ENCODE measurements around the gene CA10.

CA10 gene

DNA sequence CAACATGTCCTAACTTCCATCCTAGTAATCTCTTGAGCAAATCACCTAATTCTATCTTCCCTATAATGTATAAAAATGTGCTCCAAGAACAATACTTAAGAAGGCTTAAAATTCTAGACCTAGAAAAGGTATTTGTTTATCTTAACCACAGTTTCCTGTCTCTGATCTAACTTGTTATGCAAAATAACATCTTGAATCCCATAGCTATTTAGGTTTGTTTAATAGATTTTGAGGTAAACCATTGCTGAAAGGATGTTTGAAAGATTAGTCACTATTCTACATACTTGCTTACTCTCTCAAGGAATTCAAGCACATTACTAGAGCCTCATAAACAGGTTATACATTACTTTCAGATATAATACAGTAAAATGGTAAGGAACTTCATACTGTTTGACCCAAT lies 13.0 kb downstream of the CA10 start:
- no peak for DNase-seq

DNA sequence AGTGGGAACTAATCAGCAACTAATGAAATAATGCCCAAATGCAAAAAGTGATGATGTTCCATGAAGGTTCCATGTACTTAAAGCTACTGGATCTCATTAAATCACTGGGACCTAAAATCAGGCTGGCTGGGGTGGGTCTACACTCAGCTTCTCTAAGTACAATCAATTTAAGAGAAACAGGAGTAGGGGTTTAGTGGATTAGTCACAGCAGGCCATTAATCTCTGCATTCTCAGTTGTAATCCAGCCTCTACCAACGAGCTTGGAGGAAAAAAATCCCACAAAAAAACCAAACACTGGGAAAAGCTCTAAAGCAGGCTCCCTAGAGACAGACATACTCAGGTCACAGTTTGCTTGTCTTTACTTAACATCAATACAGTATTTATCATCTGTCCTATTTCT lies 15.0 kb downstream of the CA10 start:
- no peak for DNase-seq

DNA sequence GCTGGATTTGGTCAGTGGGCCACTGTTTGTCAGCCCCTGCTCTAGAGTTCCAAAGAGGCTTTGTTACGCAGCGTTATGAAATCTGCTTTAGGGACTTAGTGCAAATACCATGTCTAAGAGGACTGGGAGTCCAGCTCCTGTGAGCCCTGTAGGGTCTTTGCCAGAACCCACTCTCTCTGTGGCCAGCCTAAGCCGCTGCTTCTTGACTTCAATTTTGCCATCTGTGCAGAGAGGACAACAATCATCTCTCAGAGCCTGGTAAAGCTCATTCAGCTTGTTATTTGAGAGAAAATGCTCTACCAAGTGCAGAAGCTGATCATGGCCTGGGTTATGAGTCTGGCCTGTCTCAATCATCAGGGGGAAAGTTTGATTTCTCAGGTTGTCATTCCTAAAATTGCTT lies 17.9 kb downstream of the CA10 start:
- no peak for DNase-seq

DNA sequence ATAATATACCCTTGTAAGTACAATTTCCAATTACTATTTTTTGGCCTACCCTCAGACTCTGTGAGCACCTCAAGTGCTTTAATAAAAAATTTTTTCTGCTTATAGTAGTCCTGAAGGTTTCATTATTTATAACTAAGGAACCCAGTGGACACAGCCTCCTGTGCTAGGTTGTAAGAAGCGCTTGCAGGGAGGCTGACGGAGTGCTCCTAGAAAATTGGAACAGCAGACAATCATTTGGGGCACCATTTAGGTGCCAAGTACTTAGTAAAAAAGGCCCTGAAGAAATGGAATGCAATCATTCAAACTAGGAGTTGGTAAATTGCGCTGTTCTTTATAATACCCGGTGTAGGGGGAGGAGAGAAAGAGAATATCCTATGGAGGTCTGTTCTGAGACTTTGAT lies 19.8 kb downstream of the CA10 start:
- no peak for DNase-seq

DNA sequence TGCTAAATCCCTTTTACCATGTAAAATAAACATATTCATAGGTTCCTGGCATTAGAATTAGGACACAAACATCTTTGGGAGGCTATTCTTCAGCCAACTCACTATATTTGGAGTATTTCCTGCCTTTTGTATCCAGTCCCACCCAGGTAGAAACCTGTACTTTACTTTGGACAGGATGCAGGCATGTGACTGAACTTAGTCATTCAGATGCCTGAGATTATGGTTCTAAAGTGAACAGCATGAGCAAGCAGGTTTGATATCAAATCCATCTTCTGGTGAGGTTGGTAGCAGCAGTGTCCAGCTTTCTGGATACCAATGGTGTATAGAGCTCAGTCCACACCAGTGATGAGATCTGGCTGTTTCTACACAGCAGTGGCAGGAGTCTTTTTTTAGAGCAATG lies 20.2 kb downstream of the CA10 start:
- no peak for DNase-seq

DNA sequence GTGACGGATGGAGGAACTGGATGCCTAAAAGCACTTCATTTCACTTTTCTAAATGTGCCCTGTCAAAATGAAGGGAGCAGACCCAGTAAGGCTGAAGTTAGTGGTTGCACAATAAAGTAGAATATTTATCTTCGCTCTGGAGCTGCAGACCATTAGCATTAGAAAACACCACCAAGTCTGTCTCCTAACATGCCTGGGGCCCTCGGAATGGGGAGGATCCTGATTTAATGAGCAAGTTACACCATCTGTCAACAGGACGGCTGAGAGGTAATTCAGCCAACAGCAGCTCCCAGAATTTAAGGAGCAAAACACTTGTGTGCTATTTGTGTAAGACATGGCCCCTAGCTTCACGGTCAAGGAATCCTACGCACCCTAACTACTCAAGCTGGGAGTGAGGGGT lies 22.3 kb downstream of the CA10 start:
- DNase-seq, result no peak

DNA sequence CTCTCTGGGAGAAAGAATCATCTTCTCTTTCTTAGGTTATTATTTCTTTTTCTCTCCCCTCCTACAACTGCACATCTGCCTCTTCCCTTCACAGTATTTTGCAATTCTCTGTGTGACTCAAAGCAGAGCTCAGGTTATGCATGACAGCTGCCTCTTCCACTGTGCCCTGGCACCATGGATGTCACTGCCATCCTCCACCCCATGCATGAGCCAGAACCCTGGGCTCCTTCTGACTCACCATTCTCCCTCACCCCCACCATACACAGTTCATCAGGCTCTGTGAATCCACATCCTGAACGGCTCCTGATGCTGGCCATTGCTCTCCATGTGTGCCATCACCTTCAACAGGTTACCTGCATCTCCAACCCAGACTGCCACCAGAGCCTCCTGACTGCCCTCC lies 23.9 kb downstream of the CA10 start:
- no peak for DNase-seq

DNA sequence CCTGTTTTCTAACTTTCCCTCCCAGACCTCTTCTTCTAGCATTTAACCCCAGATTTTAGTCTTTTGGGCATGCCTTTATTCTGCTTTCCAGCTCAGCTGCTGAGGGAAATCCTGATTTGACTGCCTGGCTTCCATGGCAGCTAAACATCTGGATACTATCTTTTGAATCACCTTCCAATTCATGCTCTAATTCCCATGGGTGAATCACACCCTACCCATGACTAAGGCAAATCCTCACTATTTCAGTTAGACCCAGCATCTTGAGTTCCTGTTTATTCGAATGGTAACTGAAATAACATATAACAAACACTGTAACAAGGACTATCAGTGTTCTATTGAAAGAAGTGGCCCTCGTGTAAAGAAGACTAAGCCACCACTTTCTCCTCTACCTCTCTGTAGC lies 29.8 kb downstream of the CA10 start:
- DNase-seq, result no peak

DNA sequence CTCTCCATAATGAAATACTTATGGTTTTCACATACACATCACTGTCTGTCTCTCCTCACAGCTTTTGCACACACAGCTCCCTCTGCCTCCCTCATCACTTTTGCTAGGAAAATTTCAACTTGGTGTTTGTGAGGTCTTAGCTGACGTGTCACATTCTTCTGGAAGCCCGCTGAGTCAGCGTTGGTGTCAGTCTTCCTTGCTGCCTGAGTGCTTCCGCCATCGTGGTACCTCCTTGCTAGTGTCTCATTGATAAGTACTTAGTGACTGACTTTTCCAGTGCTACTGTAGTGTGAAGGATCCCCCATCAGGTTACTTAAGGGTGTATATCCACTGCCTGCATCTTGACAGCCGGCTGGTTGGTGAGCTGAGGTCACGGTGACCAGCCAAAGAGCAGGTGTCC lies 33.5 kb downstream of the CA10 start:
- no peak for DNase-seq

DNA sequence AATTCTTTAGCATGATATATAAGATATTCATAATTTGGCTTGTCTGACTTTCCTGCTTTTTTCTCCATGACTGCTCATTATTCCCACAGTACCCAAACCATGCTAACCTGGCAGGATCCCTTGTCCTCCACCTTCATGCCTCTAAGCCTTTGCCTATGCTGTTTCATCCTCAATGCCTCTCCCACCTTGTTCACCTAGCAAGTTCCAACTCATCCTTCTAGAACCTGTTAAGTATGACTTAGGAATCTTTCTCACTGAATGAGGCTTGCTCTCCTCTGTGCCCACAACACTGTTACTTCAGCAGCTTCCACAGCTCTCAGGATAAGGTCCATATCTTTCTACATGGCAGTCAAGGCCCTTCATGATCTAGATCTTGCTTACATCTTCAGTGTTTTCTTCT lies 34.0 kb downstream of the CA10 start:
- no peak for DNase-seq

DNA sequence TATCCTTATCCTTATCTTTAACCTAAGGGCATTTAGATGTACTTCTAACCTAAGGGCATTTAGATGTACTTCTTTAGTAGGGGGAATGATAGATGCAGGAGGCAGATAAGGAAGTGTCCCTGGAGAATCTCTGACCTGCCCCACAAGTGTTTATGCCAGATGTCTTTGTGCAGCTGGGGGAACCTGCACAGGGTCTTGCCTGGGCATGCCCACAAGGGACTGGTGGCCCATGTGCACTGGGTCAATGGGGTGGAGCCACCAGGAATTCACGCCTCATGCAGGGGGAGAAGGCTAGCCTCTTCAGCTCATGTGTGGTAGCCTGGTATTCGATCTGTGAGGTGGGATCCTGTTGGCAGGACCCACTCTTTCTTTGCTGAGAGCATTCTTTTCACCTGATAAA lies 38.0 kb downstream of the CA10 start:
- no peak for DNase-seq

DNA sequence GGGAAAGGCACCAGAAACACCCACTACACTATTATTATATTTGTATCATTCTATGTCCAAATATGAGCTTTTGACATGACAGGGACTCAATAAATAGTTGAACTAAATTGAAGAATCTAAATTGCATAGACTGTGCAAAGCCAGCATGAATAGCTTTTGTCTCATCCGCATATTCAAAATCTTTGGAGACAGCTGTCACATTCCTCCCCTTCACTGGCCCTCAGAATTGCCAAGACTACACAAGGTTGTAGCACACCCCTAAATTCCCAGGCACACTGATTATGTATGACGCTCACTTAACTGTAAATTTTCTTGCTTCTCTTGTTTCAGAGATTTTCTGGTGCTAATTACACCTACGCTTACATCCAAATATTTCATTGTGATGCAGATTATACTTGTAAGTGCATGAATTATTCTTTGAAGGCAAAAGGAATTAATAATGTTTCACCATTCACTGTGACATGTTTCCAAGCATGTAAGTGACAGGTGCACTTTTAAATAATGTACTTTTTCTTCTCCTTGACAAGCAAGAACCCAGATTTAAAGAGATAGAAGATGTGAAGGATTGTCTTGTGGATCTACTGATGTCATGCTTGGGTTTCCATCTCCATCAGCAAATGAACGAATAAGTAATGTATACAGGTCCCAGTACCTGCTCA lies 47.5 kb downstream of the CA10 start:
- no peak for DNase-seq

DNA sequence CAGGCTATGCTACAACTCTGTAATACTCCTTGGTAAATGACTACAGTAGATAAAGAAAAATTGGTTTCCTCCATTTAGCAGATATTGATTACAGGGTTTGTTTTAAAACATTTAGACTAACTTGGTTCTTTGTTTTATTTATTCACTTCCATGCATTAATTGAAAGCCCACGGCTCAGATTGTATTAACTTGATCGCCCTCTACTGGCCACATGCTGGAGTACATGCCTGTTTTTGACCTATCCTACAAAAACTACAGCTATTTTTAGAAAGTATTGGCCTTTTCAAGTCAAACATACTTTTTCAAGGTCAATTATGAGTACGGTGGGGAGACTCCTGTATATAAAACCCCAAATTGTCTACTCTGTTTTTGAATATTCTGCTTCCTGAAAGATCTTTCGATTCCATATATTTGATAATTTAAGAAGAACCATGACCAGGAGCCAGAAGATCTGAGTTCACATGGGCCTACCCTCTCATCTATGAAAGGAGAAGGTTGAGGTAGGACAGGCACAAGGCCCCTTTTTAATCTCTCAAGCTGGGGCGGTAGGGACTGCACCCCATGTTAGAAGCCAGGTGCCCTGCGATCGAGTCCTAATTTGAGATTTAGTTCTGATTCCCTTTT lies 51.8 kb downstream of the CA10 start:
- DNase-seq, result peak in 1 of 2 donors; percentile 34

DNA sequence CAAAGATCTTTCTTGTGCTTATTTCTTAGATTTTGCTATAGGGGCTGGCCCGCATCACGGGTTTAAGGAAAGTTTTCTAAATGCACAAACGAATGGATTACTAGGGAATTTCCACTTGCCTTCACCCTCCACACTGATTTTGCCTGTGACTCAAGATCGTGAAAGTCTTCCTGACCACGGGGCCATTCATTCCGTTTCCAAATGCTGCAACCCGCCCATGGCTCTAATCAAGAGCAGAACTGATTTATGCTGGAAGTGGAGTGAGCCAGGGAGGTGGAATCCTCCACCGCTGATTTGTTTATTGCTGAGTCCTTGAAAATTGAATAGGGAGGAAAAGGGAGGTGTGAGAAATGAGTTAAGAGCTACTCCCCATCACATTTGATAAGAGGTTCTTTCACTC lies 52.4 kb downstream of the CA10 start:
- DNase-seq, result no peak

DNA sequence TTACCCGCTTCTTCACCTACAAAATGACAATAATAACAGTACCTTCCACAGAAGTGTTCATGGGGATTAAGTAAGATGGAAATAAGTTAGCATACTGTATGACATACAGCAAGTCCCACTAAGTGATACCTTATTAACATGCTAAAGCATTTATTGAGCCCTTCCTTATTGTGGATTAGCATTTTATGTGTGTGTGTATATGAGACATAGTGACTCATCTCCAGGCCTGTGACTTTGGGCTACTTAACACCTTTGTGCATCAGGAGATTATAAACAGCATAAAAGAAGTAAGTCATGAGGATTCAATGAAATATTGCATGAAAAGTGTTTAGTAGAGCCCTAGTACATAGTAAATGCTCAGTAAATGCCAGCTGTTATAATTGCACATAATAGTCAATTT lies 52.9 kb downstream of the CA10 start:
- no peak for DNase-seq

DNA sequence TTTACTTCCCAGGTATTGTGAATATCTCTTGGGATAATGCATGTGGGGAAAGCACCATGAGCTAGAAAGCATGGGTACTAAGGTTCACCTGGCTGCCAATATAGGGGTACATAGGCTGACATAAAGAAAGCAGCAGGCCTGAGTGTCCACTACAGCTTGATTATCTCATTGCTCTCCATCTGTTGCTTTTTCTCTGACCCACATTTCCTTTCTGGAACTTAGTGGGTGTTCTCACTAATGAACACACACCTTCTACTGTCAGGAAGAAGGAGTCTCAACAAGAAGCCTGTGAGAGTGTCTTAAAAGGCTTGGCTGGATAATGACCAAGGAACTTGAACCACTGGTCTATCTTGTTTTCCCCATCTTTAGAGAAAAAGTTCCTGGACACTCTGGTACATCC lies 62.5 kb downstream of the CA10 start:
- DNase-seq, result no peak

DNA sequence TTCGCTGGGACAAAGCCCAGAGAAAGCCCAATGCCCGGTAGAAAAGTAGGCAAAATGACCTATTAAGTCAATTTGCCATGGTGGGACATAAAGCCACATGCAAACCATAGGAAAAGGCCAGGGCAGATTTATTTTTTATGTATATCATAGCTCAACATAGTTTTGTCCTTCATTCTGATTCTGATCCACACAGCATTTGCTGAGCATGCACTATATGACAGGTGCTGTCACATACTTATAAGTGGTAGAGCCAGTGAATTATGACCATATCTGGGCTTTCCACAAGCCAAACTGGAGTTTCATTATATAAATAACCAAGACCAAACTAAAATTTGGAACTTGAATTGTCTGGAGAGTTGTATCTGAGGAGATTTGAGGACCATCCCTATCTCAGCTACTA lies 74.3 kb downstream of the CA10 start:
- DNase-seq, result no peak

DNA sequence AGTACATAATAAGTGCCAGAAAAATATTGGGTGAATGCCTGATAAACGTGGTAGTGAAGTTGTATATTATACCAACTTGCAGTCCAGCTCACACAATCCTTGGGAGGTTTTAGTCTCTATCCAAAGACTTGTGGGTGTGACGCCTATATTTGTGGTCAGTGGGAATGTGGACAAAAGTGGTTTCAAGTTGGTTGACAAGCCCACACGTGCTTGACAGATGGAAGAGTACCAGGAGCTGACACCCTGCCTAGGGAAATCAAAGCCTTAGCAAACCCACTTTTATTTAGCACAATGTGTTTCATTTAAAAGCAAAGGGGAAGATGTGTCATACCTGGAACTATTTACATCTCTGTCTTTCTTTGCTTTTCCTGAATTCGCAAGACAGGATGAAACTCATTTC lies 79.0 kb downstream of the CA10 start:
- DNase-seq, result no peak

DNA sequence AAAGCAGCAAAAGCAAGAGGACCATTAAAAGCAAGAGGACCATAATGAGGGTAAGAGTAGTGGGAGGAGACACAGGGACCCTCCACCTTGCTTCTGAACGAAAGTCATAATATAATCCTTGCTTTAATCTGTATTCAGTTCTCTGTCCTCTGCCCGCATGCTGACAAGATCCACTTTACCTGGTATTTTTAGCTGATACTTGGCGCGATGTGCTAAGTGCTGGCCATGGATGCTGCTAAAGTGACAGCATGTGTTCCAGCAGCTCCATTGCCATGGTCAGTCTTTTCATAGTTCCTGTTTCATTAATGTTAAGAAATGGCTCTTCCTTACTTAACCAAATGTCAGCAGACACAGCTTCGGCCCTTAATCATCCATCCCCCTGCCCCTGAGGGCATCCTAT lies 86.8 kb downstream of the CA10 start:
- no peak for DNase-seq

DNA sequence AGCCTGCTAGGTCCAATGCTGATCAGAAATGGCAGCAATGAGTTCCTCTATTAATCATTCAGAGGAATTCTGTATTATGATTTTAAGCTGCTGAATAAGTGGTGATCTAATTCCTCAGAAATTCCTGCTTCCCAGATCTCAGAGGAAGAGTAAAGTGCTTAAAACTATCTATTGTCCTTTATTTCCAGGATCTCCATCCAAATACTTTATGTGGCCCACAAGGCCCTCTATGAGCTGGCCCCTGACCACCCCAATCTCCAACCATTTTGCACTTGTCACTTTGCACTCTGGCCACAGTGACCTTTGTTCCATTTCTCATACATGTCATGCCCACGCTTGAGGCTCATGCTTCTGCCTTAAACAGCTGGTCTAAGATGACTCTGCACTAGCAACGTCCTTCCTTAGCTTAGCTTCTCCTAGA lies 93.7 kb downstream of the CA10 start:
- DNase-seq, result no peak

DNA sequence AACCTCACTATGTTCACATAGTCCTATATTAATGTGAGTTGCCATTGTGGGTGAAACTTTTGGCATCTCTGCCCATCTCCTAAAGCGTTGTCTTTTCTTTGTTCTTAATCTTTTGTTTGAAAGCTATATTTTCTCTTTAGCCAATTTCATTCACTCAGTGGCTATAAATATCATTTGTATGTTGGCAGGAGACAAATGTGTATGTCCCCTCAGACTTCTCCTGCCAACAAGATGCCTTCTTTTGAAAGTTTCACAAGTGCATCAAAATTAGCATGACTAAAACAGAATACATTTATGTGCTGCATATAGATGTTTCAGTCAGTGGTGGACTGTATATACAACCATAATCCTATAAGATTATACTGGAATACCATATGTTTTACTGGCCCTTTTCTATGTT lies 109.0 kb downstream of the CA10 start:
- DNase-seq, result no peak

DNA sequence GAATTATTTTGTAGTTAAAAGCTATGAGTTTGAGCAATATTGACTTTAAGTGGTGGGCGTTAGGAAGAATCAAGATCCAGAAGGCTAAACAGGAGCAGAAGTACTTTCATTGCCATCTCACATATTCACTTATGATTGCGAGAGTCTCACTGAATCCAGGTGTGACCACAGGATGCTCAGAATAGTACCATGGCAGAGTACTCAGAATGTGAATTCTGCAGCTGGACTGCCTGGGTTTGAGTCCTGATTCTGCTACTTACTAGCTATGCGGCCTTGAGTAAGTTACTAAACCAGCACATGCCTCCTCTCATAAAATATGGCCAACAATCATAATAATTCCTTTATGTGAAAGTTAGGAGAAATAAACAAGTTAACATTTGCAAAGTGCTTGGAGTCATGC lies 109.5 kb downstream of the CA10 start:
- DNase-seq, result no peak

DNA sequence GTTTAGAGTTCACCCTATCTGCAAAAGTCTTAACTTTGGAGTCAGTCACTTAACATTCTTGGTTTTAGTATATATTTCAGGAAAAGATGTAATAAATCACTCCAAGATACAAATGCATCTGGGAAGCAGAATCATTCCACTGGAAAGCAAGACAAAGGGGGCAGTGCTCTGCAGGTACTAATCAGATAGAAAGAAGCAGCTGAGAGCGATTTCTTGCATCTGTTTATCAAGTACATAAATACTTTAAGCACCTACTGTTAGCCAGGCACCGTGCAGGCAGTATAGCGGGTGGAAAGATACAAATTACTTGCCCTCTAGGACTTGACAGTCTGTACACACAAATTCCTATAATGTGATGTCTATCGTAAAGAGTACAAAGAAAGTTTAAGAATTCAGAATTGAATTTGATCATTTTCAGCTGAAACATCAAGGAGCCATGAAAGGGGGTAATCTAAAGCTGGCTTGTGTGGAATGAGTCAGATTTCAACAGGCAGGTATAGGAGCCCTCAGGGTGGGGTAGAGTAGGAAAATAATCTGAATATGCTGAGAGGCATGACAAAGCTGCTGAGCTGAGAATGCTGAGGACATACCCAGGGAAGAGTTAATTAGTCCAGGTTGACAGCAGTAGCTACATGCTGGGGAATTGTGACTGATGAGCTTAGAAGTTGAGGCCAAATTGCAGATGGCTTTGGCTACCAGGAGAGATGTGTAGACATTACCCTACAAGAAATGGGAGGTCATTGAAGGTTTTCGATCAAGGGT lies 110.2 kb downstream of the CA10 start:
- no peak for DNase-seq

DNA sequence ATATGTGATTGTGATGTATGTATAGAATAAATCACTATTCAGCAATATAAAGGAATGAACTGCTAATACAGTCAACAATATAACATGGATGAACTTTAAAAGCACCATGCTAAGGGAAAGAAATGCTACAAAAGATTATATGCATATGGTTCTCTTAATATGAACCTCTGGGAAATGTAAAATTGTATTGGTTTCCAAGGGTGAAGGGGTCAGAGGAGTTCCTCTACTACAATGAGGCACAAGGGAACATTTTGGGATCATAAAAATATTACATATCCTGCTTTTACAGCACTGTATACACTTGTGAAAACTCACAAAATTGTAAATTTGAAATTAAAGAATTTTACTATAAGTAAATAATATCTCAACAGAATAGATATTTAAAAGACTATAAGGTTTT lies 111.4 kb downstream of the CA10 start:
- no peak for DNase-seq

Measured in CD4-positive, alpha-beta T cell treated with Interleukin-4 for 1 hour (primary cell).